ENCODE measurements around the gene F10.
"Not testable (repeated sequence)": the region's sequence is repeated elsewhere in the genome, so short reads cannot be mapped to it uniquely, and the experiment has no call there.

GRCh38 chr13:113111821-113112220 is 10.8 kb upstream of the F10 start:
- not testable (repeated sequence) for TF ChIP-seq EZH2 (IDR thresholded peaks at IDR 0.05; ENCODE audit: borderline replicate concordance); CTCF (IDR thresholded peaks at IDR 0.05; ENCODE audit: poor library complexity)
